IPS-11a (cell line): ENCODE measurements around the gene OR6C70.

ENCODE experiments used
- H3K4me3 ChIP-seq: one replicate; pipeline ENCODE4 v1.5.1; 2013; ENCODE audit warnings: low read depth, low read length, control low read depth

The OR6C70 gene

GRCh38 chr12:55420307-55420962 lies 49.5 kb downstream of the OR6C70 start:
- H3K4me3 ChIP-seq = no peak overlapping the region
